ENCODE measurements around the gene RNF183.

RNF183 gene, protein sequence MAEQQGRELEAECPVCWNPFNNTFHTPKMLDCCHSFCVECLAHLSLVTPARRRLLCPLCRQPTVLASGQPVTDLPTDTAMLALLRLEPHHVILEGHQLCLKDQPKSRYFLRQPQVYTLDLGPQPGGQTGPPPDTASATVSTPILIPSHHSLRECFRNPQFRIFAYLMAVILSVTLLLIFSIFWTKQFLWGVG

DNA sequence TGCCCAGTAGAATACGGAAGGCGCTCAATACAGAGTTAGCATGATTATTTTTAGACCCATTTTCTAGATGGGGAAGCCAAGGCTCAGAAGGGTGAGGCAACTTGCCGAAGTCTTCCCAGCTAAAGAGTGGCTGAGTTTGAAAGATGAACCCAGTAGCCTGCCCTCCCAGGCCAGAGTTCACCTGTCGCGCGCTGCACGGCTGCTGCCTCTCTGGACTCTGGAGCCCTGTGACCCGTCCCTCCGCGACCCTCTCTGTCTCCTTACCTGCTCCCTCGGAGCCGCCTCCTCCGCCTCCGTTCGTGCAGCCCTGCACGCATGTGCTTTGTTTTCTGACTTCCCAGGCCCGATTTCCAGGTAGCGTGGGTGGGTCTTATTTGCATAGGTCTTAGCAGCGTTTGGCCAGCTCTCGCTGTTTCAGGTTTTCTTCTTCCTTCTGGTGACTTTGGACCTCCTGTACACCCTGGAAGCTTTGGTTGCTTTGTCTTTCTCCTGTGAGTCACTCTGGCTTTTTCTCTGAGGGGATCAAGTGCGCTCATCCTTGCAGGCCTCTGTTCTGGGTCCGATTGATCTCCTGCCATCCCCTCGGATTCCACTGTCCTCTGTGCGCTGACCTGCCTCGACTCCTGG is at the start of gene RNF183:
Gene RNF183 (minus strand): TSS at position 585 of the 627 bp plus-strand sequence. CDS start 5,192 bp downstream, outside the sequence.
- TF ChIP-seq, protein P1, sequence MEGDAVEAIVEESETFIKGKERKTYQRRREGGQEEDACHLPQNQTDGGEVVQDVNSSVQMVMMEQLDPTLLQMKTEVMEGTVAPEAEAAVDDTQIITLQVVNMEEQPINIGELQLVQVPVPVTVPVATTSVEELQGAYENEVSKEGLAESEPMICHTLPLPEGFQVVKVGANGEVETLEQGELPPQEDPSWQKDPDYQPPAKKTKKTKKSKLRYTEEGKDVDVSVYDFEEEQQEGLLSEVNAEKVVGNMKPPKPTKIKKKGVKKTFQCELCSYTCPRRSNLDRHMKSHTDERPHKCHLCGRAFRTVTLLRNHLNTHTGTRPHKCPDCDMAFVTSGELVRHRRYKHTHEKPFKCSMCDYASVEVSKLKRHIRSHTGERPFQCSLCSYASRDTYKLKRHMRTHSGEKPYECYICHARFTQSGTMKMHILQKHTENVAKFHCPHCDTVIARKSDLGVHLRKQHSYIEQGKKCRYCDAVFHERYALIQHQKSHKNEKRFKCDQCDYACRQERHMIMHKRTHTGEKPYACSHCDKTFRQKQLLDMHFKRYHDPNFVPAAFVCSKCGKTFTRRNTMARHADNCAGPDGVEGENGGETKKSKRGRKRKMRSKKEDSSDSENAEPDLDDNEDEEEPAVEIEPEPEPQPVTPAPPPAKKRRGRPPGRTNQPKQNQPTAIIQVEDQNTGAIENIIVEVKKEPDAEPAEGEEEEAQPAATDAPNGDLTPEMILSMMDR (IDR thresholded peaks at IDR 0.05; ENCODE audit: extremely low read depth, missing control alignments), result no peak
- no peak for DNase-seq (ENCODE audit: low spot score)

DNA sequence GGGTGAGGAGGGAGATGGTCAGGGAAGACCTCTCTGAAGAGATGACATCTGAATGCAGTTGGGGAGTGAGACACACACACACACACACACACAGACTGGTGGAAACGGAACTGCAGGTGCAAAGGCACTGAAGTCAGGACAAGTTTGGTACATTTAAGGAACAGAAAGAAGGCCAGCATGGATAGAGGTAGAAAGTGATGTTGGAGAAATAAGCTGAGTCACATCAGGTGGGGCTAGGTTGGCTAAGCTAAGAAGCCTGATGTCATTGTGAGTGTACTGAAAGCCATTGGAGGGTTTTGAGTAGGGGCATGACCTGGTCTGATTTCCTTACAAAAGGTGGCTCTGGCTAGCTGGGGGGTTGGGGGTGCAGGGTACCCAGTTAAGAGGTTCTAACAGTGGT is 49.2 kb upstream of the RNF183 start:
- no peak for DNase-seq (ENCODE audit: low spot score)
- TF ChIP-seq, protein P1 (IDR thresholded peaks at IDR 0.05; ENCODE audit: extremely low read depth, missing control alignments), result no peak

DNA sequence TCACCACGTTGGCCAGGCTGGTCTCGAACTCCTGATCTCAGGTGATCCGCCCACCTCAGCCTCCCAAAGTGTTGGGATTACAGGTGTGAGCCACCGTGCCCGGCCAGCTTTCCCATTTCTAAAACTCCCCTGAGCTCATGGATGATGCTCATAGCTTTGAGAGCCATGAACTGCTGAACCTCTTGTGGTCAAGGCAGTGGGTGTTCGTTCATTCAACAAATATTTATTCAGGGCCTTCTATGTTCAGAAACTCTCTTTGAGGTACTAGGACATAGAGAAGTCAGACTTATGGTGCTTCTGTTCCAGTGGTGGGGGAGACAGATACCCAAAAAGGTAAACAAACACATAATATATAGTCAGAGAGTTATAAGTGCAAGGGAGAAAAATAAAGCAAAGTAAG is 48.8 kb upstream of the RNF183 start:
- no peak for DNase-seq (ENCODE audit: low spot score)
- TF ChIP-seq, protein P1 (IDR thresholded peaks at IDR 0.05; ENCODE audit: extremely low read depth, missing control alignments), result no peak

DNA sequence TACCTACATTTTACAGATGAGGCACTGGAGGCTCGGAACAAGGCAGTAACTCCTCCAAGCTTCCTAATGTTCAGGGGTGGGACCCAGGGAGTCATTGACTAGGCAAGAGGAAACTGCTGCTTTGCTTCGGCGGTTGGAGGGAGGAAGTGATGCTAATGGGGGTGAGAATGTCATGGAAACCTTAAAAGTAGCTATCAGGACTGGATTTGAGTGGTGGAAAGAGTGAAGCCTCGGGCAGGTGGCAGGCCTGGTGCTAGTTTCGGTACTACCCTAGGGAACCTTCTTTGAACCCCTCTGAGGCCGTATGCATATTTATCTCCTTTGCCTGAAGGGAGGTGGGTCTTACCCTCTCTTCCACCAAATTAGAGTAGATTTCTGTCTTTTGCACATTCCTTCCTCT is 47.8 kb upstream of the RNF183 start:
- peak; percentile 69 for DNase-seq (ENCODE audit: low spot score)
- TF ChIP-seq, protein P1 (IDR thresholded peaks at IDR 0.05; ENCODE audit: extremely low read depth, missing control alignments), result no peak

DNA sequence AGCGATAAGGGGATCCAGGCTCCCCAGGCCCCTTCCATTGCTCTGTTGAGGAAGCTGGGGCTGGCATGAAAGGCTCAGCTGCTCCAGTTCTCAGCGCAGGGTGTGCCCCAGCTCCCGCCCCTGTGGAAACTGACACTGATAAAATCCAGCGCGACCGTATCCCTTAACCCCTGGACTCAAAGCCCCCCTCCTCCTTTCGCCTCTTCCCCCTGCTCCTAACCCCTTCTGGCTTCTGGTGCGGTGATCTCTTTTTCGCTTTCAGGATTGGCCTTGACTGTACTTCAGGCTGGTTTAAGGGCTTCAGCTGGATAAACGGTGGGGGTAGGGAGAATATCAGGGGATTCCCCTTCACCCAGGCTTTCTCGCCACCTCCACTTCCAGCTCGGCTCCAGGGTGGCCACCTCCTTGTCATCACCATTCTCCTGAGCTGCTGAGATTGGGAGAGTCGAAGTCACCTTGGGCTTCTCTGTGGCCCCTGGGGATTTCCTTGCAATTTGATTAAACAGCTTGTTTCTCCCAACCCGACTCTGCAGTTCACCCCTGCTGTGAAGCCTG is 47.0 kb upstream of the RNF183 start:
- TF ChIP-seq, protein P1 (IDR thresholded peaks at IDR 0.05; ENCODE audit: extremely low read depth, missing control alignments), result no peak
- DNase-seq (ENCODE audit: low spot score), result peak; percentile 63

DNA sequence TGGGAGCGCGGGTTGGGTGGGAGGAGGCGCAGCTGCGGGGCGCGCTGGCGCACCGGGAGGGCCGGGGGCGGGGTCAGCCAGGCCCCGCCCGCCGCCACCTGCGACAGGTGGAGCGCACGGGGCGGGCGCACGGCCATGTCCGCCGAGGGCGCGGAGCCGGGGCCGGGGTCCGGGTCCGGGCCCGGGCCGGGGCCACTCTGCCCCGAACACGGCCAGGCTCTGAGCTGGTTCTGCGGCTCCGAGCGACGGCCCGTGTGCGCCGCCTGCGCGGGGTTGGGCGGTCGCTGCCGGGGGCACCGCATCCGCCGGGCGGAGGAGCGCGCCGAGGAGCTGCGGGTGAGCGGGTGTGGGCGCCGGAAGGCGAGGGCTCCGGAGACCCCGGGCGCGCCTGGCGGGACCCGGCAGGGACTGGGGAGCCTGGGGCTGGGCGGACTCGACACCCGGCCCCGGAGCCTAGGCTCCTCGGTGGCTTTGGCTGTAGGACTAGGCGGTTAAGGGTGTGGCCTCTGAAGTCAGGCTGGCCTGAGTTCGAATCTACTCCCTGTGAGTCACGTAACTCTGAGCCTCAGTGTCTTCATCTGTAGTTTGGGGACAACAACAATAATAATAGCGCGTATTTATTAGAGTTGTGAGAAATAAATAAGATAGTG is 46.4 kb upstream of the RNF183 start, which contains the start of gene BSPRY:
Gene BSPRY (plus strand): TSS at position 97 of the 650 bp plus-strand sequence. CDS start 39 bp downstream, at position 136.
- TF ChIP-seq, protein P1 (IDR thresholded peaks at IDR 0.05; ENCODE audit: extremely low read depth, missing control alignments), result no peak
- peak; percentile 75 for DNase-seq (ENCODE audit: low spot score)

DNA sequence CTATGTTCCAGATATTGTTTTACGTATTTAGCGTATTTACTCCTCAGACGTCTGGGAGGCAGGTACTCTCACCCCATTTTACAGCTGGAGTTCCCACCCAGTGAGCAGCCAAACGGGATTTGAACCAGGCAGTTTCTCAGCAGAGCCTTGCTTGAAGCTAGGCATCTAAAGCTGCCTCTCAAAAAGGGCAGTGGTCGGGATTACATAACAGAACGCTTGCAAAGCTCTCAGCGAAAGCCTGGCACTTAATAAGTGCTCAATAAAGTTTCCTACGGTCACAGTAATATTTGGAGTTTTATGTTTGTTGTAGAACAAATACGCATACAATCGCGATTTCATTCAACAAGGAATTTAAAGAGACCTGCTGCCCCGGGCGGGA is 45.9 kb upstream of the RNF183 start:
- DNase-seq (ENCODE audit: low spot score), result no peak
- TF ChIP-seq, protein P1 (IDR thresholded peaks at IDR 0.05; ENCODE audit: extremely low read depth, missing control alignments), result no peak

All from GM20000 (cell line).